Erythroblast (primary cell): Measurements from ENCODE around the gene CAGE1.

Source experiments
- GATA1 ChIP-seq: IDR thresholded peaks from 2 replicates; pipeline ENCODE4 v1.6.1; 2011; ENCODE audit warnings: low read depth, mild to moderate bottlenecking, control low read depth, low read length, moderate library complexity
- POLR2A ChIP-seq: IDR thresholded peaks from 2 replicates; pipeline ENCODE4 v1.6.1; 2011; ENCODE audit warnings: mild to moderate bottlenecking, low read length

DNA sequence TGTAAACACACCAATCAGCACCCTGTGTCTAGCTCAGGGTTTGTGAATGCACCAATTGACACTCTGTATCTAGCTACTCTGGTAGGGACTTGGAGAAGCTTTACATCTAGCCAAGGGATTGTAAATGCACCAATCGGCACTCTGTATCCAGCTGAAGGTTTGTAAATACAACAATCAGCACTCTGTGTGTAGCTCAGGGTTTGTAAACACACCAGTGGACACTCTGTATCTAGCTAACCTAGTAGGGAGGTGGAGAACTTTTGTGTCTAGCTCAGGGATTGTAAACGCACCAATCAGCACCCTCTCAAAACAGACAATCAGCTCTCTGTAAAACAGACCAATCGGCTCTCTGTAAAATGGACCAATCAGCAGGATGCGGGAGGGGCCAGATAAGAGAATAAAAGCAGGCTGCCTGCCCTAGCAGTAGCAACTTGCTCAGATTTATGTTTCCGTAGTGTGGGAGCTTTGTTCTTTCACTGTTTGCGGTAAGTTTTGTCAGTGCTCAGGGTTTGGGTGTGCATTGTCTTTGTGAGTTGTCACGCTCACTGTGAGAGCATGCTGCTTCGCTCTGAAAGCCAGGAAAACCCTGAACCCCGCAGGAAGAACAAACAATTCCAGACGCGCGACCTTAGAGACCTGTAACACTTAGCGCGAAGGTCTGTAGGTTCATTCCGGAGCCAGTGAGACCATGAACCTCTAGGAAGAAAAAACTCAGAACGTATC is 37.1 kb upstream of the CAGE1 start:
- no peak for TF ChIP-seq POLR2A
- TF ChIP-seq GATA1, result no peak
